Measurements from ENCODE around the gene C1orf94.

The C1orf94 gene, protein sequence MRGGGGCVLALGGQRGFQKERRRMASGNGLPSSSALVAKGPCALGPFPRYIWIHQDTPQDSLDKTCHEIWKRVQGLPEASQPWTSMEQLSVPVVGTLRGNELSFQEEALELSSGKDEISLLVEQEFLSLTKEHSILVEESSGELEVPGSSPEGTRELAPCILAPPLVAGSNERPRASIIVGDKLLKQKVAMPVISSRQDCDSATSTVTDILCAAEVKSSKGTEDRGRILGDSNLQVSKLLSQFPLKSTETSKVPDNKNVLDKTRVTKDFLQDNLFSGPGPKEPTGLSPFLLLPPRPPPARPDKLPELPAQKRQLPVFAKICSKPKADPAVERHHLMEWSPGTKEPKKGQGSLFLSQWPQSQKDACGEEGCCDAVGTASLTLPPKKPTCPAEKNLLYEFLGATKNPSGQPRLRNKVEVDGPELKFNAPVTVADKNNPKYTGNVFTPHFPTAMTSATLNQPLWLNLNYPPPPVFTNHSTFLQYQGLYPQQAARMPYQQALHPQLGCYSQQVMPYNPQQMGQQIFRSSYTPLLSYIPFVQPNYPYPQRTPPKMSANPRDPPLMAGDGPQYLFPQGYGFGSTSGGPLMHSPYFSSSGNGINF

DNA sequence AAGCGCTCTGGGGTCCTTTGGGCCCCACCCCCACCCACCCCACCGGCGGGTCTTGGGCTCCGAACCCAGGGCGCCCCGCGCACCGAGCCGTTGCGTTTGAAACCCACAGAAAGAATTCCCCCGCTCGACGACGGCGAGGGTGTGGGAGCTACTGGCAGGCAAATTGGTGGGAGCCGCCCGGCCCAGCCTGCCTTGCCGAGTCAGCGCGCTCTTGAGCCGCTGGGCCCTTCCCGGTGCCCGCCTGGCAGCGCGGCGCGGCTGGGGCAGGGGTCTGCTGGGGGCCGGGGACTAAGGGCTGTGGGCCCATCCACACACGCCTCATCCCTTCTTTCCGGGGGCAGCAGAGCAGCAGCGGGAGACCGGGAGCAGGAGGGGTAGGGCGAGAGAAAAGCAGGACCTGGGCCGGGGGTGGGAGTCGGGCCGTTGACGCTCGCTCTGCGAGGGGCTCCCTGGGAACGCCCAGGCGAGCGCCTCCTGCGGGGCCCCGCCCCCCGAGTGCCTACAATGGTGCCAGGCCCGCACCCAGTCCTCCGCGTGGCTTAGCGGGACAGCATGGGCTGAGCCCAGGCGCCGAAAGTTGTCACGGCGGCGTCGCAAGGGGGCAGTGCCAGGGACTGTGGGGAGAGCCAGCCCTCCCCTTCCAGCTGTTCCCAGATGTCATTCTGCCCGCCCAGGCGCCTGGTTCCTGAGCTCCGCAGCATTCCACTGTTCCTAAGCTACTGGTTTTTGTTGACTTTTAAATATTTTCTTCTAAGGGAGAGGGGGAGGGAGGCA lies at the start of gene C1orf94:
TSS of gene C1orf94 (plus strand) at position 78 of the 774 bp plus-strand sequence. CDS start 883 bp downstream, outside the sequence.
- no peak for DNase-seq (ENCODE audit: low read depth)

DNA sequence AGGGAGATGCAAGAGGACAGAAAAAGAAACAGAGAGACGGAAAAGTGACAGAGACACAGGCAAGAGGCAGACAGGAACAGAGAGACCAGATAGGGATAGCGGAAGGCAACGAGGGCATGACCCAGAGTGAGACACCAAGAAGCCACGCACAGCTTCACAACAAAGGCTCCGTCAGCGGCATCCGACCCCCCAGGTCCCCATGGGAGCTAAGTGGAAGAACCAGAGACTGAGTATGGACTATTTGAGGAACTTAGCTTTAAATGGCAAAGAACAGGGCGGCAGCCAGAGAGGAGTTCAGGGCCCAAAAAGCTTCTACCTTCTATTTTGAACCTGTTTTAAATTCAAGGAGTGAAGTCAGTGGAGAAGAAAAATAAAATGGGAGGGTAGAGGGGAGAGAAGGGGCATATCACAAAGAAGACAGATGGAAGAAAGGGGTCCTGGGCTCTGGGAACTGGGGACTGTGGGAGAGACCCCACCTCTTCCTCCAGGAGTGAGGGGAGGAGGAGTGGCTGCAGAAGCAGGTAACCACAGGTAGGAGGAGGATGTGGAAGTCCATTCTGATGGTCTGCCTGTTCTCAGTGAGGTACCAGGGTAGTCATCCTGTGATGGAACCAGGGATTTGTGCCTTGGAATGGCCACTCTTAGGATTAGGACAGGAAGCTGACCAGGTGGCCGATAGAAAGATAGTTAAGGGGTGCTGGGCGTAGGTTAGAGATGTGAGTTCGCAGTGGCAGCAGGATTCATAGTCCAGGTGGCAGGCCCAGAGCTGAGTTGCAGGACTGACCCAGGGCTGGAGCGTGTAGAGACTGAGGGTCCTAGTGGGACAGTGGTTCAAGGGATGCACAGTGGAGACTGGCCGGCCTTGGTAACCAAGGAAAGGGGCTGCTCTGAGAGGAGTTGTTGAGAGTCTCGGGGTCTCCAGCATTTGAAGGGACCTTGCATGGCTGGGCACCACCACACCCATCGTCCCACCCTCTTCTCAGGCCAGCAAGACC lies 49.4 kb upstream of the C1orf94 start:
- no peak for DNase-seq (ENCODE audit: low read depth)

DNA sequence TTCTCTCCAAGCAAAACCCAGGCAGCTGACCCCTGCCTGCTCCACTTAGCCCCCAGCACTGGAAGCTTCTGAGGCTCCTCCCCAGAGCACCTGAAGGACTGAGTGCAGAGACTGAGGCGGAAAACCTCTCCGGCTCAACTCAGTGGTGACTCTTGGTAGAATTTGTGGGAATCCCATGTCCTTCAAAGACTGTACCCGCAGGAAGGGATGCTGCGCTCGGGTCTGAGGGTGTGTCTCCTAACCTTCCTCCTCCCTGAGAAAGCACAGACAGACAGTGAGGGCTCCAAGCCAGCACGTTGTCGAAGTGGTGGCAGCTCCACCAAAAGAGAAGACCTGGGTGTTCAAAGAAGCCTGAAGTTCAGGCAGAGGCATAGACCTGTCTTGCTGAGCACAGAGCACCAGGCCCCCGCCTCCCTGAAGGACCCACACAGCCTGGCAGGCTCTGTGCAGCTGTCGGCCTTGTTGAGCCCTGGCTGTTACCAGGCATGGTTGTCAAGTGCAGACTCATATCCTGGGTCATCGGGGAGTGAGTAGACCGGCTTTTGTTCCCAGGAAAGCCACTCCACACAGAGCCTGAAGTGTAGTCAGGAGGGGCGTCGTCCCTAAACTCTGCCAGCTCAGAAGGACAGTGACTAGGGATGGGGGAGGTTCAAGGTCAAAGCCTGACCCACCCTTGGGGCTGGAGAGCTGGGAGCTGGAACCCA lies 48.4 kb upstream of the C1orf94 start:
- DNase-seq (ENCODE audit: low read depth), result no peak

DNA sequence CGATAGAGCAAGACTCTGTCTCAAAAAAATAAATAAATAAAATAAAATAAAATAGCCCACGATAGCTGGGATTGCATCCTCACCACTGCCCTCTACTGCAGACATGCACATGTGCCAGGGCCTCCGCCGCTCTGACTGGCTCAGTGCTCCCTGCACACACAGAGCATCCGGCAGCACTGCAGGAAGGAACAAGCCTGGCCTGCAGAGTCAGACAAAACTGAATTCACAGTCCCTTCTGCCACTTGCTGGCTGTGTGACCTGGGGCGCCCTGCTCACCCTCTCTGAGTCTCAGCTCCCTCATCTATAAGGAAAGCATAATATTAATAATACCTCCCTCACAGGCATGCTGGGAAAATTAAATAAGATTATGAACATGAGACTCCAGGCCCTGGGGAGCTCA lies 47.1 kb upstream of the C1orf94 start:
- DNase-seq (ENCODE audit: low read depth), result no peak

DNA sequence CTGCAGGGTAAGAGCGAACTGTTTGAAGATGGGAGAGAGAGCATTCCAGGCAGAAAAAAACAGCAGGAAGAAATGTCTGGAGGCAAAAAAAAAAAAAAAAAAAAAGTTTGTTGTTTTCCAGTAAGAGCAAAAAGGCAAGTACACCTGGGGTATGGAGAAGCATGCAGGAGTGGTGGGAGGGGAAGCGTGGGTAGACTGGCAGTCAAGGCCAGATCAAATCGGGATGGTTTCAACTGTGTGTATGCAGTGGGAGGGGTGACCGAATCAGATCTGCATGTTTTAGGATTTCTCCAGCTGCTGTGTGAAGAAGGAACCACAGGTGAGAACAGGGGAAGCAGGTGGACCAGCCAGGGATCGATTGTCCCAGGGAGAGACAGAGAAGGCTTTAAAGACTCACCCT lies 46.4 kb upstream of the C1orf94 start:
- DNase-seq (ENCODE audit: low read depth), result no peak

DNA sequence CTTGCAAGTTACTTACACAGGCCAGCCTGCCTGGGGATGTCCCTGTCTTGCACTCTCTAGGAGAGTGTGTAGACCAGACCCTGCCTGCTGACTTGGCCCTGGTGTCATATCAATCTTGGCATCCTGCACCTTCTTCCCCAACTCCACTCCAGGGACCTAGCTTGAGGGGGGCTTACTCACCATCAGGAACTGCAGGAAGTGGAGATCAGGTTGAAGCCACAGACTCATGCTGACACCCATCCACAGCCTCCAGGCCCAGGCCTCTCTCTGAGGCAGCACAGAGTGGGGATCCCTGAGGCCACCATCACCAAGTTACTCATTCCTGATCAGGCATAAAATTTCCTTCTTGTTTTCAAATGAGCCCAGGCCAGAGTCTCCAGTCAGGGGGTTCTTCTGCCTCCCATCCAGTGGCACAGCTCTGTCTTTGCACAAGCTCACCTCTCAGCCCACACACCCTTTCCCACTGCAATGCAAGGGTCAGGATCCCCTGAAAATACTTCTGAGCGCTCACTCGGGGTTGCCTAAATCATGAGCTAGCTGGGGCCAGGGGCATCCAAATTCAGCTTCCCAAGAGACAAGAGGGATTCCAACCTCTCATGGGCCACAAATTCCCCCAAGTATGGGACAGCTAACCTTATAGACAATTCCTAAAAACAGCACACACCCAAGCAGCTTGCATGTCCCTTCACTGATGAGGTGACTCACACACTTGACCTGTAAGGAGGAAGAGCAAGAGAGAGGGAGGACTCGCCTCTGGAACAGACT lies 45.1 kb upstream of the C1orf94 start:
- no peak for DNase-seq (ENCODE audit: low read depth)

DNA sequence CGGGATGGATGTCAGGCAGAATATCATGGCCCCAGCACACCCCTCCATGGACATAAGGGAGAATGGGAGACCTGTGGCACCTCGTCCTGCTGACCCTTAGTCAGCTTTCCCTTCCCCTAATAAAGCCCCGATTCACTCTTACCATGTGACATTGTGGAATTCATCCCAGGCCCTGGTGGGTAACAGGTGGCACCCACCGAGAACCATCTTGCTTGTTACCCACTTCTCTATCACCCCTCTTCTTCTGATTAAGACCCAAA lies 44.6 kb upstream of the C1orf94 start:
- no peak for DNase-seq (ENCODE audit: low read depth)

DNA sequence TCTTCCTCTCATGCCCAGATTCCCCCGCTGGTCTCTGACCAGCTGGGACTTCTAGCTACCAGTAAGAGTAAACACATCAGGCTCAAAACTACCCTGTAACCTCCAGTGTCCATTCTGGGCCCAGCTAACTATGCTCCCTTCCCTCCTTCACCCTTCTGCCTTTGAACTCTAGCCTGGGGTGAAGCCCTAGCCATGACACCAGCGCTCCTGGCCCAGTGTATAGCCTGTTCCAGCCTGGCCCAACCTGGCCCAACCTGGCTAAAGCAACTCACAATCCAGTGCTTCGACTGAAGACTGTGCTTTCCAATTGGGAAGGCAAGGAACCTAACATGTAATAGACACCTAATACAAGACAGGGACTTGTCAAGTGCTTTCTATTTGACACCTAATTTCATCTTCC lies 39.3 kb upstream of the C1orf94 start:
- DNase-seq (ENCODE audit: low read depth), result no peak

DNA sequence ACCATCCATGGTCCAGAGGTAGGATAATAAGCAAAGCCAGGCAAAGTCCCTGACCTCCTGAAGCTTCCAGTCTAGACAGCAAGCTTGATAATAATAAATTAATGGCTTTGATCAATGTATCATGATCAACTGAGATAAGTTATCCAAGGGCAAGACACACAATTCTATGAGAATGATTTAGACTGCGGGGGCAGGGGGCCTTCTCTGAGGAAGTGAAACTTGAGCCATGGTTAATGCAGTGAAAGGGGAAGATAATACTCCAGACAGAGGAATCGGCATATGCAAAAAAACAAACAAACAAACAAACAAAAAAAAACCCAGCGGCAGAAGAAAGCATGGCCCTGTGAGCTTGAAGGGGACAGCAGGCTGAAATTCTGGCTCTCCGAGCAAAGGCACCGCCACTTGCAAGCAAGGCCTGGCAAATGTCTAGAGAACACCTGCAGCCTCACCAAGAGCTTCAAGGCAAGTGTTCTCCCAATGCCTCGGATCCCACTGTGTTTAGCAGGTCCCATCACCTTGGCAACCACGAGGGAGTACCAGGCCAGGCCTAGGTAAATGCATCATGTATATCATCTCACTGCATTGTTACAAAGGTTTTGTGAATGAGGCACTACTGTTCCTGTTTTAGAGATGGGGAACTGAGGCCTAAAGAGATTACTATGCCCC lies 36.6 kb upstream of the C1orf94 start:
- no peak for DNase-seq (ENCODE audit: low read depth)

DNA sequence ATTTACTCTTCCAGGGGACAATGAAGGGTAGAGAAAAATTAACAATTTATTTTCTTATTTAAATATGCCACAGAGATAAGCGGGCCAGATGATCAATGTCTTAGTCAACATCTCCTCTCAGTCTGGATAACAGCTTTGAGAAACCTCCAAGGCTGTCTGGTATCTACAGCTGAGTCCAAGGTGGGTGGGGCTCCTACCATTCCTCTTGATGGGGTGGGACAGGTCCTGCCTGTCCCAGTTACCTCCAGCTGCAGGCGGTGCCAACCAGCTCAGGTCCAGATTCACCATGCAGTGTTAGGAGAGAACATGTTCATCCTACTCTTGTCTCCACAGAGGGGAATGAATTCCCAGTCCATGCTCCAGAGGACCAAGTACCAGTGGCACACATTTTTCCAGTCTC lies 32.7 kb upstream of the C1orf94 start:
- DNase-seq (ENCODE audit: low read depth), result no peak

DNA sequence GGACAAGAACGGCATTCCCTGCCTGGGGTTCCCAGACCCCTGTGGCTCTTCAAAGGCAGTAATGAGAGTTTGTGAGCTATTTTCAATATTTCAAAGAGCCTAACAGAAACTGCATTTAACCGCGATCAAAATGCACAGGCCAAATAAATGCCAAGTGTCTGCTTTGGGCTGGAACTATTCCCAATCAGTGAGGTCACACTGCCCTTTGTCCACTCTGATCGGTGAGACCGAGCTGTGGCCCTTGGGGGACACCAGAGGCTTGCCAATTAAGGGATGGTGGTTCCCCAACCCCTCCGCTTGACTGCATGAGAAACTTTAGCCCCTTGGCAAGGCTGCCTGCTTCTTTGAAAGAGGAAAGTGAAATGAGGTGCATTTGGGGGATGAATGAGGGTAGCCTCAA lies 31.9 kb upstream of the C1orf94 start:
- no peak for DNase-seq (ENCODE audit: low read depth)

DNA sequence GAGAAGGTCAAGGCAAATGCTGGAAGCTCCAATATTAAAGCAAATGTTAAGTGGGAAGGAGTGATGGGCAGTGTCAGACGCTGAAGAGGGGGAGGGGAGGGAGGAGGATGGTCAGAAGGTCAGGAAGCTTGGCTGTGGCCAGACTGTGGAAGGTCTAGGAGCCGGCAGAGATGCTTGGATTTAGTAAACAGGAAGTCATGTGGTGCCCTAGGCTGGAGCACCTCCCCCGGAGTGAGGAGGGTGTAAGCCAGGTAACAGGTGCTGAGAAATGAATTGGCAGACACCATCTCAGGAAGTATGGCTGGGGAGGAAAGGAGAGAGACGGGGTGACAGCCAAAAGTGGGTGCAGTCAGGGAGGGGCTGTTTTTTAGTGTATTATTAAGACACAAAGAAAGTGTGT lies 29.4 kb upstream of the C1orf94 start:
- DNase-seq (ENCODE audit: low read depth), result no peak

DNA sequence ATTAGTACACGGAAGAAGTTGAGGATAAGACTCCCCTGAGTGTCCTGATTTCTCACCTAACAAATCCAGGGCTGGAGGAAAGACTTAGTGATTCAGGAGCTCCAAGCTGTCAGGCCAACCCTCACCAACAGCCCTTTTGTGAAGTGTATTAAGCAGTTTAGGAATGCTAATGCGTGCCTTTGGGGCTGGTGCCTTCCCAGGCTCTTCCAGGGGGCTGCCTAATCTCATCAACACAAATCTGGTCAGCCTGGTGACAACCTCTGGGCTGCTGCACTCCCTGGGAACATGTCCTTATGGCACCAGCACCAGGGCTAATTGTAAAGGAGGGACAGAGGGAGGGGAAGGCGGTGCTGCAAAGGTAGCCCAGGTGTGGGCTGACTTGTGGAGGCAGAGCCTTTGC lies 27.2 kb upstream of the C1orf94 start:
- DNase-seq (ENCODE audit: low read depth), result no peak

DNA sequence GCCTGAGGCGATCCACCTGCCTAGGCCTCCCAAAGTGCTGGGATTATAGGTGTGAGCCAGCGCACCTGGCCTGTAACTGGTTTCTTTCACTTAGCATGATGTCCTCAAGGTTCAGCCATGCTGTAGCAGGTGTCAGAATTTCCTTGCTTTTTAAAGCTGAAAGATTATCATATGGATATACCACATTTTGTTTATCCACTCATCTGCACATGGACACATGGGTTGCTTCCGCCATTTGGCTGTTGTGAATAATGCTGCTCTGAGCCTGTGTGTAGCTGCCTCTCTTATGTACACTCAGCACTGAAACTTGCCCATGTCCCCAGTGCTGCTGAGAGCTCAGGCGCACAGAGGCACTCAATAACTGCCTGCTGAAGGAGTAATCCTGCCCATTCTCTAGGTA lies 23.5 kb upstream of the C1orf94 start:
- DNase-seq (ENCODE audit: low read depth), result no peak

DNA sequence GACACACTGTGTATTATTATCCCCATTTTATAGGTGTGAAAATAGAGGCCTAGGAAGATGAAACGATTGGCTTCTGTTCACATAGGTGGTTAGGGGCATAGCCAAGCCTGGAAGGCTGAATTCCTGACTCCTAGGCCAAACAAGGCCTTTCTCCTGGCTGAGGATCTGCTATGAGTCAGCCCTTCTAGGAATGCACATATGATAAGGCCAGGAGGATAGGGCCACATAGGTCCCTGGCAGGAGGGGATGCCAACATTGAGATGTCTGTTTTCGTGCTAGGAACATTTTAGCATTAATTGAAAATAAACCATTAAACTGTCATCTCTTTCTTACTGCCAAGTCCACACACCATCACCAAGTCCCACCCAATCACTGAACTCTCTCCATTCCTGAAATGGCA lies 20.8 kb upstream of the C1orf94 start:
- DNase-seq (ENCODE audit: low read depth), result no peak

DNA sequence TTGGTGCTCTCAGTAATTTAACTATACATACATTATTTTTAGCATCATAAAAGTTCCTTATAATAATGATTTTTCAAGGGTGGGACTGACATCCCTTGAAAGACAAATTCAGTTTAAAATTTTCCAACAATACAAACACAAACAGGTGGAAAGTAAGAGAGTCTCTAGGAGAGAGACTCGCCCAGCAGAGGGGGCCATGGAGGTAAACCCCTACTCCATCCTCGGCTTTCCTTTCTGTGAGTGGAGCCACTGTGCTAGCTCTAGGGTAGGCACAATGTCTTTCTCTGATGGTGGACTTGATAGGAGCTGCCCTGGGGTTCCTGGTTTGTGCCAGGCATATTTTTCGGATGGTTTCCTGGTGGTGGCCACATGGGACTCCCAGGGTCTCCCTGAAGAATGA lies 20.0 kb upstream of the C1orf94 start:
- DNase-seq (ENCODE audit: low read depth), result no peak

DNA sequence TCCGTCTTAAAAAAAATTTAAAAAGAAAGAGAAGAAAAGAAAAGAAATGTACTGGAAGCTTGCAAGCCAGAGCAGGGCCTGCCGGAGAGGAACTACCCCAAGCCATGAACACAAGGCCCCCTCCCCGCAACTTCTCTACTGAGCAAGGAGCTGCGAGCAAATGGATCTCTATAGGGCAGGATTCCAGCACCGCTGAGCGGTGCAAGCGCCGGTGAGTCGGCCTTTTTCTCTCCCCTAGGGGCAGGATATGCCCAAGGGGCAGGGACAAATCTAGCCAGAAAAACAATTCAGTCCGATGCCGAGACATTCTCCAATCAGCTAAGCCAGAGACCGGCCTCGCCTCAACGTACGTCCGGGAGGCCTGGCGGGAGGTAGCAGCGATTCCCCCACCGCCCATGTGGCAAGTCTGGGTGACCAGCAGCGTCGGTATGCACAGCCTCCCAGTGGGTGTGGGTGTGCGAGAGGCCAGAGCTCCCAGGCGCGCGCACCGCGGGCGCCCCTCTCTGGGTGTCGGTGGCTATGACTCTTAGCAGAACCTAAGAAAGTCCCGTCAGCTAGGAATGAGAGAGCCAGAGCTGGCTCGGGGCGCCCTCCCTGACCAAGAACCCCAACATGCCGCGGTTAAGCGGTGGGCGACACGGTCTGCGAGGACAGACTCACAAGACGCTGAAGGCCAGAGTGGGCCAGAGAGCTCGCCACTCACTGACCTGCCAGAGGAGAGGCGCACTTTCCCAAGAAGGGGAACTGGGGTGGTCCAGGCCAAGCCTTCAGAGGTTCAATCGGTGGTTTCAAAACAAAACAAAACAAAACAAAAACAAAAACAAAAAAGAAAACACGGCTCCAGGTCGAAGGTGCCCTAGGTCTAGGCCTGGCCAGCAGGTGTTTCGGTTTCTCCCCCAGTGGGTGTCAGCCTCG lies 13.6 kb upstream of the C1orf94 start:
- DNase-seq (ENCODE audit: low read depth), result no peak

DNA sequence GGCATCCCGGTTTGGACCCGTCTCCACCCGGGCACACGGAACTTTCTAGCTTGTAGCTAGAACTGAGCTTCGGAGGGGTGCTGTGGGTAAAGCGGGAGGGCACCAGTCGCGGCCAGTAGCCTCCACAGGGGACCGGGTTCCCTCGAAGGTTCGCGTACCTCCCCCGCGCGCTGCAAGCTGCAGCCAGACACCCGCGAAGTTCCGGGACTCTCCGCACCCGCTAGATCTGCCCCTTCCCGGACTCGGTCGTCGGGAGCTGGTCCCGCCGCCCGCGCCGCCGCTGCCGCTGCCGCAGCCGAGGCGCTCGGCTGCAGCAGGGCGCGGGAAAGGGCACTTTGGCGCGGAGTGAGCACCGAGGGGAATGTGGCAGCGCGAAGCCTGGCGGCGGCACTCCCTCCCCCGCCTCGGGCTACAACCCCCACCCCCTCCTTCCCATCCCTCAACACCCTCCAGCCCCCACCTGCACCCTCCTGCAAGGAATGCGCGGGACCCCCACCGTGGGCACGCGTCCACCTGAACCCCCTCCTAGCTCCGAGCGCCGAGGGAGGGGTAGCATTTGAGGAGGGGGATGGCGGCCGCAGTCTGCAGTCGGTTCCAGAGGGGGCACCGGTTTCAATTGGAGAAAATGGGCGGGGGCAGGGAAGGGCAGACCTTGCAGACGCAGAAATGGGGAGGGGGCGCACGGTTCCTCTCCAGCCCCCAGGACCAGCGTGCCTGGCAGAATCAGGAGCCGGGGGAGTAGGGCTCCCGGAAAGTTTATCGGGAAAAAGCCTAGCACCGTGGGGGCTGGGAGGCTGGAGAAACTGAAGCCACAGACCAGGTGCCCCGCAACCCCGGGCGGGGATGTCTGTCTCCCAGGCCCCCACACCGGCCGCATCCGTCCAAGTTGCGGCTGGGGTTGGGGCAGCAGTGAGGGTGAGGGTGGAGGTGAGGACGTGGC lies 12.6 kb upstream of the C1orf94 start:
- no peak for DNase-seq (ENCODE audit: low read depth)
